ENCODE measurements around the gene CTNNBL1.
A peak's percentile ranks its signal among the peaks of the same experiment; 100 is the strongest.

Gene CTNNBL1

GRCh38 chr20:37913567-37914366 lies 219.9 kb downstream of the CTNNBL1 start:
- Histone ChIP-seq H3K9me3 (ENCODE audit: low read depth, low read length) (no peaks in the 10 kb centered on the region), H3K36me3 (ENCODE audit: insufficient read depth, low read length) (no peaks in the 10 kb centered on the region), H3K27ac (peak overlapping the region; percentile 97), H3K9ac (ENCODE audit: insufficient read length) (peak overlapping the region; percentile 45), H3K4me3 (peak overlapping the region; percentile 75; the same call in 1 of the 2 replicates)
- no peak for DNase-seq (ENCODE audit: low read depth, low spot score)
- TF ChIP-seq FOXP2 (optimal IDR thresholded peaks at IDR 0.05; ENCODE audit: control extremely low read depth, extremely low read length, insufficient read depth) = no peak
- no peak for TF ChIP-seq POLR2AphosphoS5 (IDR thresholded peaks at IDR 0.05; ENCODE audit: borderline replicate concordance, low read depth, low read length)
- no peak for TF ChIP-seq EZH2 (IDR thresholded peaks at IDR 0.05)

DNA sequence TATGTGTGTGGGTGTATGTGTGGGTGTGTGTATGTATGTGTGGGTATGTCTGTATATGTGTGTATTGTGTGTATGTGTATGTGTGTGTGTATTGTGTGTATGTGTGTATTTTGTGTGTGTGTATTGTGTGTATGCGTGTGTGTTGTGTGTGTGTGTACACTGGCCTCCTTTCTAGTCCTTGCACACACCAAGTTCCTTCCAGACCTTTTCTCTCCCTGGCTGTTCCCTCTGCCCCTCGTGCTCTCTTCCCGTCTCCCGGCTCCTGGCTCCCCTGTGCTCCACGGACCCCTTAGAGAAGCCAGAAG lies 220.5 kb downstream of the CTNNBL1 start:
- Histone ChIP-seq H3K9ac (ENCODE audit: insufficient read length) (no peak overlapping the region), H3K9me3 (ENCODE audit: low read depth, low read length) (no peaks in the 10 kb centered on the region), H3K36me3 (ENCODE audit: insufficient read depth, low read length) (no peaks in the 10 kb centered on the region), H3K27ac (peak overlapping the region; percentile 97), H3K4me3 (peak overlapping the region; percentile 75)
- TF ChIP-seq POLR2AphosphoS5 (IDR thresholded peaks at IDR 0.05; ENCODE audit: borderline replicate concordance, low read depth, low read length) (no peak), EZH2 (IDR thresholded peaks at IDR 0.05) (no peak)
- no peak for DNase-seq (ENCODE audit: low read depth, low spot score)

- Histone ChIP-seq H3K27ac (peak overlapping the region; percentile 97), H3K9me3 (ENCODE audit: low read depth, low read length) (no peaks in the 10 kb centered on the region), H3K4me3 (peak overlapping the region; percentile 75), H3K9ac (ENCODE audit: insufficient read length) (peak overlapping the region; percentile 79), H3K36me3 (ENCODE audit: insufficient read depth, low read length) (no peaks in the 10 kb centered on the region)
- no peak for TF ChIP-seq EZH2 (IDR thresholded peaks at IDR 0.05)
- TF ChIP-seq POLR2AphosphoS5 (IDR thresholded peaks at IDR 0.05; ENCODE audit: borderline replicate concordance, low read depth, low read length) = peak; percentile 85
- TF ChIP-seq FOXP2 (optimal IDR thresholded peaks at IDR 0.05; ENCODE audit: control extremely low read depth, extremely low read length, insufficient read depth) = peak; percentile 62
- DNase-seq (ENCODE audit: low read depth, low spot score) = peak; percentile 68
Observed at GRCh38 chr20:37914672-37915433, 221.0 kb downstream of the CTNNBL1 start.

GRCh38 chr20:37915434-37915787 lies 221.6 kb downstream of the CTNNBL1 start:
- Histone ChIP-seq H3K9ac (ENCODE audit: insufficient read length) (peak overlapping the region; percentile 79), H3K9me3 (ENCODE audit: low read depth, low read length) (no peaks in the 10 kb centered on the region), H3K27ac (peak overlapping the region; percentile 97), H3K4me3 (peak overlapping the region; percentile 75), H3K36me3 (ENCODE audit: insufficient read depth, low read length) (no peaks in the 10 kb centered on the region)
- no peak for TF ChIP-seq POLR2AphosphoS5 (IDR thresholded peaks at IDR 0.05; ENCODE audit: borderline replicate concordance, low read depth, low read length)
- no peak for TF ChIP-seq FOXP2 (optimal IDR thresholded peaks at IDR 0.05; ENCODE audit: control extremely low read depth, extremely low read length, insufficient read depth)
- TF ChIP-seq EZH2 (IDR thresholded peaks at IDR 0.05) = no peak
- no peak for DNase-seq (ENCODE audit: low read depth, low spot score)

GRCh38 chr20:37915800-37916570 lies 222.2 kb downstream of the CTNNBL1 start:
- Histone ChIP-seq H3K36me3 (ENCODE audit: insufficient read depth, low read length) (no peaks in the 10 kb centered on the region), H3K9me3 (ENCODE audit: low read depth, low read length) (no peaks in the 10 kb centered on the region), H3K4me3 (peak overlapping the region; percentile 75), H3K9ac (ENCODE audit: insufficient read length) (no peak overlapping the region), H3K27ac (peak overlapping the region; percentile 97)
- TF ChIP-seq POLR2AphosphoS5 (IDR thresholded peaks at IDR 0.05; ENCODE audit: borderline replicate concordance, low read depth, low read length) = no peak
- TF ChIP-seq FOXP2 (optimal IDR thresholded peaks at IDR 0.05; ENCODE audit: control extremely low read depth, extremely low read length, insufficient read depth) = no peak
- no peak for TF ChIP-seq EZH2 (IDR thresholded peaks at IDR 0.05)
- no peak for DNase-seq (ENCODE audit: low read depth, low spot score)

DNA sequence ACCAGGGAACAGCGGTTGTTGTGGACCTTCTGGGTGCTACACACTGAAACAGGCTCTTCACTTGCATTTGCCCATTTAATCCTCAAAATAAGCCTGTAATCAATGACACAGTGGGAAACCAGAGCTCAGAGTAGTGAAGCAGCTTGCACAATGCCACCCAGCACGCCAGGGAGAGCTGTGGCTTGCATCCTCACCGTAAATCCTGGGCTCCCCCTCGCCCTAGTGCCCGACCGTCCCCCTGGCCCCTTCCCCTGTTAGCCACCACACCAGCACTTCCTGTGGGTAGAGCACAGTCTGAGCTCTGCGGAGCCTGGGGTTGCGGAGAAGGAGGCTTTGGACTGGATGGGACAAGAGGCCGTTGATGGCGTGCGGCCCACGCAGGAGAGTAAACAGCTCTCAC lies 223.6 kb downstream of the CTNNBL1 start:
- TF ChIP-seq FOXP2 (optimal IDR thresholded peaks at IDR 0.05; ENCODE audit: control extremely low read depth, extremely low read length, insufficient read depth) = no peak
- no peak for TF ChIP-seq POLR2AphosphoS5 (IDR thresholded peaks at IDR 0.05; ENCODE audit: borderline replicate concordance, low read depth, low read length)
- TF ChIP-seq EZH2 (IDR thresholded peaks at IDR 0.05) = no peak

DNA sequence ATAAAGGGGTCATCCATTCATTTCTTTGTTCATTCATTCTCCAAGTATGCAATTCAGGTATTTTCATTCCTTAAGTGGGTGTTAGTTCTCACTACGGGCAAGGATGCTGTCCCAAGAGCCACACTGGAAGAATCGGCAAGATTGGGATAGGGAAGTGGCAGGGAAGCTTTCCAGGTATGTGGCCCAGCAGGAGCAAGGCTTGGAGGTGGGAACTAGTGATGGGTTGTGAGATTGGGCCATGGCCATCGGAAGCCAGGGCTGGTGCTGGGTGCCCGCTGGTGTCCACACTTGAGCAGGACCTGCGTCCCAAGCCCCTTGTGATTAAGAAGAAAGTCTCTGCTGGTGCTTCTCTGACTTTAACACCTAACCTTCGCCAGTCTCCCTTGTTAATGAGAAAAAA lies 224.2 kb downstream of the CTNNBL1 start:
- no peak for TF ChIP-seq FOXP2 (optimal IDR thresholded peaks at IDR 0.05; ENCODE audit: control extremely low read depth, extremely low read length, insufficient read depth)
- TF ChIP-seq POLR2AphosphoS5 (IDR thresholded peaks at IDR 0.05; ENCODE audit: borderline replicate concordance, low read depth, low read length) = no peak
- TF ChIP-seq EZH2 (IDR thresholded peaks at IDR 0.05) = no peak
- Histone ChIP-seq H3K9me3 (ENCODE audit: low read depth, low read length) (no peaks in the 10 kb centered on the region), H3K4me3 (no peak overlapping the region)

More for the DNA sequence above, 223.6 kb downstream of the CTNNBL1 start:
- H3K36me3 ChIP-seq (ENCODE audit: insufficient read depth, low read length) = no peaks in the 10 kb centered on the region
- H3K27ac ChIP-seq = peak overlapping the region; percentile 97
- no peak for DNase-seq (ENCODE audit: low read depth, low spot score)
- H3K4me3 ChIP-seq = 0 out of 2 replicates have a peak overlapping the region, but pooled peaks have one; percentile 10
- no peaks in the 10 kb centered on the region for H3K9me3 ChIP-seq (ENCODE audit: low read depth, low read length)
- H3K9ac ChIP-seq (ENCODE audit: insufficient read length) = no peak overlapping the region

More for the DNA sequence above, 224.2 kb downstream of the CTNNBL1 start:
- no peak for DNase-seq (ENCODE audit: low read depth, low spot score)
- Histone ChIP-seq H3K36me3 (ENCODE audit: insufficient read depth, low read length) (no peaks in the 10 kb centered on the region), H3K27ac (peak overlapping the region; percentile 97), H3K9ac (ENCODE audit: insufficient read length) (no peak overlapping the region)
